NCI-H526 (cell line): ENCODE measurements around the gene UBE2B.
"Not testable (repeated sequence)": the region's sequence is repeated elsewhere in the genome, so short reads cannot be mapped to it uniquely, and the experiment has no call there.

Experiments
- DNase-seq, 2 experiments: peaks; one replicate each; lab custom pipeline; 2025; lab: John Stamatoyannopoulos, UW

The UBE2B gene

DNA sequence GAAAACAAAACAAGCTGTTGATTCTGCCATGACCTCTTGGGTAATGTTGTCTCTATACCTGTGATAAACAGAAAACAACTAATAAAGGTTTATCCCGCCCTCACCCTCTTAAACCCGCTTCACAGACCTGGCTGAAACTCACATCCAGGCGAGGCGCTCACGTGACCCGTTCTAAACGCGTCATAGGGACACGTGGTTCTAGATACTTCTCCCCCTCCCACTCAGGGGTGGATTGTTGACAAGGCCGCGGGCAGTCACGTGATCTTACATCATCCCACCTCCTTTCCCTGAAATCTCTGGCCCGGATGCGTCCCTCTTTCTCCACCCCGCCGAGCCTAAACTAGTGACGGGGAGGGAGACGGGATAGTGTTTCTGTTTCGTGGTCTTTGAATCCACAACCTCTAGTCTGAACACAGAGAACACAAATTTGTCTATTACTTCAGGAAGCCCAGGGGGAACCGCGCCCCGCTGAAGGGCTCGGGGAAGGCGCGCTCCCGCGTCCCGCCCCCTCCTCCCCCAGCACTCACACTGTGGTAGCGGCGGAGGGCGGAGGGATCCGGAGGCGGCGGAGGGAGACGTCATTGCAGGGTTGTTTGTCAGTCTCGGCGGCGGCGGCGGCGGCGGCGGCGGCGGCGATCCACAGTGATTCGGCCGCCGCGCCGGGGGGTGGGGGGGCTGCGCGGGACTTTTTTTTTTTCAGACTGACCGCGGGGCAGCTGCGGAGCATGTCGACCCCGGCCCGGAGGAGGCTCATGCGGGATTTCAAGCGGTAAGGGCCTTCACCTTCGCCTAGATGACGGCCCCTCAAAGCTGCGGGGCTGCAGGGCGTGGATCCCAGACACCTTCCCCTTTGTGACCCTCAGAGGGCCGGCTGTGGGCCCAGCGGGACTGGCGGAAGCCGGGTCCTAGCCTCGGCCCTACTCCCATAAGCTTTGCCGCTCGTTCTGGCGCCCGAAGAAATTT, at the start of gene UBE2B:
UBE2B (plus strand) TSS at position 699 of the 963 bp plus-strand sequence; CDS start at position 726, 27 bp downstream.
- DNase-seq = peak; percentile 95 to 97

DNA sequence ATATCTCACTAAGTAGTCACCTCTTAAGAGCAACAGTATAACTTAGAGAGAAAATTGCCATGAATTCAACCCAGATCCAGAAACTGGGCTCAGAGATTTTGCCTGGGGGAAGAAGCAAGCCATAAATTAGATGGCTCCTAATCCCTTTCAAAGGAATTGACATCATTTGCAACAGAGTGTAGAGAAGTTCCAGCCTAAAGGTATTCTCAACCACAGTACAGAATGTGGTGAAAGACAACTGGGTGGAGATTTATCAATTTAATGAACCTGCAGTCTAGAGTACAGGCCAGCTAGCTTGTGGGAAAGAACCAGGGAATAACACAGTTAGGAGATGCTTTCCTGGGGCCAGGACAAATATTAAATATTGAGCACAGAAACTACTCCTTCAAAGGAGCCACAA, 44.0 kb upstream of the UBE2B start:
- no peak for DNase-seq

DNA sequence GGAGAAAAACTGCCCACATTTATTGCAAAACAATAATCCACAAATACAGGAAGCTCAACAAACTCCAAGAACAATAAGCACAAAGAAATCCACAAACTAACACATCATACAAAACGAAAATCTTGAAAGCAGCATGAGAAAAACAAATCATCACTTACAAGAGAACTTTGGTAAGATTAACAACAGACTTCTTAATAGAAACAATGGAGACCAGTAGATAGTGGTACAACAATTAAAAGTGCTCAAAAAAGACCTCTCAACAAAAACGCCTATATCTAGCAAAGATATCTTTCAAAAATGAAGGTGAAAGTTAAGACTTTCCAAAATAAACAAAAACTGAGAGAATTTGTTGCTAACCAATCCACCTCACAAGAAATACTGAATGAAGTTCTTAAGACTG, 42.8 kb upstream of the UBE2B start:
- no peak for DNase-seq

DNA sequence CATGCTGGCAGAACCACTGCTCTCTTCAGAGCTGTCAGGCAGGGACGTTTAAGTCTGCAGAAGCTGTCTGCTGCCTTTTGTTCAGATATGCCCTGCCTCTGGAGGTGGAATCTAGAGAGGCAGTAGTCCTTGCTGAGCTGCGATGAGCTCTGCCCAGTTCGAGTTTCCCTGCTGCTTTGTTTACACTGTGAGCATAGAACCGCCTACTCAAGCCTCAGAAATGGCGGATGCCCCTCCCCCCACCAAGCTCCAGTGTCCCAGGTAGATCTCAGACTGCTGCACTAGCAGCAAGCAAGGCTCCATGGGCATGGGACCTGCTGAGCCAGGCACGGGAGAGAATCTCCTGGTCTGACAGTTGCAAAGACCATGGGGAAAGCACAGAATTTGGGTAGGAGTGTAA, 34.5 kb upstream of the UBE2B start:
- not testable (repeated sequence) for DNase-seq

DNA sequence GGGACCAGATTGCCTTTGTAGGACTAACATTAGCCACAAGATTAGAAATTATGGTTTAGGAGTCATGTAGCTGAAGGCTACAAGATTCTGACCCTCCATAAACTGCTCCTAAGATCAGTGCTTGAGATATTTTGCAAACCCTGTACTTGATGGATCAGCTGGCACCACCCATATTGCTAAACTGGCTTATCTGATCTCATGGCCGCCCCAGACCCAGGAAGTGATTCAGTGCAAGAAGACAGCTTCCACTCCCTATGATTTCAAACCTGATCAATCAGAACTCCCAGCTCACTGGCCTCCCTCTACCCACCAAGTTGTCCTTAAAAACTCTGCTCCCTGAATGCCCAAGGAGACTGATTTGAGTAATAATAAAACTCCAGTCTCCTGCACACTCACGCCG, 27.9 kb upstream of the UBE2B start:
- DNase-seq = not testable (repeated sequence)

DNA sequence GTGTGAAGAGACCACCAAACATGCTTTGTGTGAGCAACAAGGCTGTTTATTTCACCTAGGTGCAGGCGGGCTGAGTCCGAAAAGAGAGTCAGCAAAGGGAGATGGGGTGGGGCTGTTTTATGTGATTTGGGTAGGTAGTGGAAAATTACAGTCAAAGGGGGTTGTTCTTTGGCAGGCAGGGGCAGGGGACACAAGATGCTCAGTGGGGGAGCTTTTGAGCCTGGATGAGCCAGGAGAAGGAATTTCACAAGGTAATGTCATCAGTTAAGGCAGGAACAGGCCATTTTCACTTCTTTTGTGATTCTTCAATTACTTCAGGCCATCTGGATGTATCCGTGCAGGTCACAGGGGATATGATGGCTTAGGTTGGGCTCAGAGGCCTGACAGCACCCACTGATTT, 25.9 kb upstream of the UBE2B start:
- not testable (repeated sequence) for DNase-seq

DNA sequence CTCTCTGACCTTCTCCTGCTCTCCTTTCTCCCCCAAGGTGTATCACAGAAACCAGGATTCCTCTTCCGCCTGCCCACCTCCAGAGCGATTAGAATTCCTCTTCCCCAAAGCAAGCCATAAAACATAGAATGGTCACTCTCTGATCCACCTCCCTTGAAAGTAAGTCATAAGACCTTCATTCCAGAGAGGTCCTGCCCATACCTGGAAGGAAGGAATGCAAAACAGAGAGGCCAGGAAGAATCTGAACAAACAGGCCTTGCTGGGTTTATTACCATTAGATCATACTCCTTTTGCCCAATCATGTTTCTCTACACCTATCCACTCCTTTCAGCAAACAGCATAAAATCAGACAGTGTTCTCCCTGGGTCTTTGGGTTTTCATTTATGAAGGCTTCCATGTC, 25.4 kb upstream of the UBE2B start:
- no peak for DNase-seq

DNA sequence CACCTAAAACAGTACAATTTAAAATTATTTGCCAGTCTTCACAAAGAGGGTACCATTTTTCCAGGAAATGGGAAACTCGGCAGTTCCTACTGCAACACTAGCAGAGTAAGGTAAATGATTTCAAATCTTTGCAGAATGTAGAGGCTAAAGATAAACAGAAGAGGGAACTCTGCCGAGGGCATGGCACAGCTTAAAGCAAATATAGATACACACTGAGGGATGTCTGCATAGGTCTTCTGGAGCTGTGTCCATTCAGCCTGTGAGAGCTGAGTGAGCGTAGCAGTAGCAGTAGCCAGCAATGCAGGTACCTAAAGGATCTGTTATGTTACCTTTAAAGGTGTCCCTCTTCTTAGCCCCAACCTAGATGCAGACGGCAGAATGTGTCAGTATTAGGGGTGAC, 21.9 kb upstream of the UBE2B start:
- no peak for DNase-seq

DNA sequence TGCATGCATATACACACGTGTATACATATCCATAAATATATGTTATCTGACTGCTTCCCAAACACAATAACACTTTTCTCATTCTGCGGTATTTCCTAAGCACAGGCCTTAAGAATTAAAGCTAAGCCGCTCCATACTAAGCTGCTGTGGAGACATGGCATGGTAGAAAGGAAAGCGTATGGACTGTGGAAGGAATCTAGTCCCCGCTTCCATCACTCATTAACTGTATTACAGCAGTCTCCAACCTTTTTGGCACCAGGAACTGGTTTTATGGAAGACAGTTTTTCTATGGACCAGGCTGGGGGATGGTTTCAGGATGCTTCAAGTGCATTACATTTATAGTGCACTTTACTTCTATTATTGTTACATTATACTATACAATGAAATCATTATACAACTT, 15.7 kb upstream of the UBE2B start:
- no peak for DNase-seq

DNA sequence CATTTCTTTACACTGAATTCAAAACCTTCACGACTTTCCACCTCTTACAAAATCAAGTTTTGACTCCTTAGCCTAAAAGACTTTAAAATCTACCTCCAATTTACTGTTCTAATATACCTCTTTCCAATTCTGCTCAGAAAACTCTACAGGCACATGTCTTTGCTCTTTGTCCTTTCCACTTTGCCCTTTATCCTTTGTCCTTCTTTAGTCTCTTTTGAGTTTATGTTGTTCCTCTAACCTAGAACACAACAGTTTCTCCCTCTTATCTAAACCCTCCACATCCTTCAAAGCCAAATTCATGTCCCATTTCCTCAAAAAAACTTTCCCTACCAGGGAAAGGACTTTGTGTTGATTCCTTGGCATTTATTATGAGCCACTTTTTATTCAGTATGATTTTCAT, 5.8 kb upstream of the UBE2B start:
- DNase-seq = no peak

DNA sequence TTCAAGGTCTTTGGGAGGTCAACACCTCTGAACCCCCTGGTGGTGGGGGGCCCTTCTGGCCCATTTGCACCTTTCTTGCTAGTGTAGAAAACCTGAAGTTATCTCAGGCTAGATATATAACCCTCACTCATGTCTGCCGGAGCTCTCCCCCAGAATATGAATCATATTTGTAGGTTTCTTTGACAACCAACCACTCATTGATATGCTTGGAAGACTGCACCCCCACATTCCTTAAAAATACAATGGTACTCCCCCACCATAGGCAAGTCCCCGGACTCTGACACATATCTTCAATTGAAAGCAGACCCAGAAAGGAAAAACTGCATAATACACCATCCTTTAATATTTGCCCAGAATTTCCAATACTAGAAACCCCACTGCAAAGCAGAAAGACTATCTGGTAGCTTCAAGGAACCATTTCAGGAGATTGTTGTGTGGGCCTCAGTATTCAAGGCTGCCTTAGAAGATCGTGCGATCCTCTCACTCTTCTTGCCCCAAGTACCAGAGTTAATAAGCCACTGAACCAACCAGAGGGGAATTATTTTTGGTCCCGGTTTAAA, 978 bp upstream of the UBE2B start:
- no peak for DNase-seq

DNA sequence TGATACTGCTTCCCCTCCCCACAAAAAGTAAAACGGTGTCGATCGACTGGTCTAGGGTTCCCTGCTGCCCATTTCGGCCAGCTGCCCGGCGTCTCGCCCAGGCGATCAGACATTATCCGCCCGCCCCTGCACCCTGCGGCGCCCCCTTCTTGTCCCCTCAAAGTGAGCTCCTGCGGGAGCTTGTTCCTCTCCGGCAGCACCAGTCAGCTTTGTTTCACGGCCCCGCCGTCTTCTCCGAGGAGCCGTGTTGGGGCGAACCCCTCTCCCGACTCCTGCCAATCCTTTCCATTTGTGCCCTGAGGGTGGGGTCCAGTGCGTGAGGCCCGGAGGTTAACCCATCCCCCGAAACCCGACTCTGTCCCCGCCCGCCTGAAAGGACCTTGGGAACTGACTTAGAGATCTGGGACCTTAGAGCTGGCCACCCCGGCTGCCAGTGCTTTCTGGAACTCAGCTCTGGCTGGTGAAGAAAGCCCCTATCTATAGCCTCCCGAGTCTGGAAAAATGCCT, 518 bp downstream of the UBE2B start:
- peak; percentile 1 to 51 for DNase-seq

DNA sequence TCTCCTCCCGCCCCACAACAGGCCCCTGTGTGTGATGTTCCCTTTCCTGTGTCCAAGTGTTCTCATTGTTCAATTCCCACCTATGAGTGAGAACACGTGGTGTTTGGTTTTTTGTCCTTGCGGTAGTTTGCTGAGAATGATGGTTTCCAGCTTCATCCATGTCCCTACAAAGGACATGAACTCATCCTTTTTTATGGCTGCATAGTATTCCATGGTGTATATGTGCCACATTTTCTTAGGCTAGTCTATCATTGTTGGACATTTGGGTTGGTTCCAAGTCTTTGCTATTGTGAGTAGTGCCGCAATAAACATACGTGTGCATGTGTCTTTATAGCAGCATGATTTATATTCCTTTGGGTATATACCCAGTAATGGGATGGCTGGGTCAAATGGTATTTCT, 2.3 kb downstream of the UBE2B start:
- not testable (repeated sequence) for DNase-seq

DNA sequence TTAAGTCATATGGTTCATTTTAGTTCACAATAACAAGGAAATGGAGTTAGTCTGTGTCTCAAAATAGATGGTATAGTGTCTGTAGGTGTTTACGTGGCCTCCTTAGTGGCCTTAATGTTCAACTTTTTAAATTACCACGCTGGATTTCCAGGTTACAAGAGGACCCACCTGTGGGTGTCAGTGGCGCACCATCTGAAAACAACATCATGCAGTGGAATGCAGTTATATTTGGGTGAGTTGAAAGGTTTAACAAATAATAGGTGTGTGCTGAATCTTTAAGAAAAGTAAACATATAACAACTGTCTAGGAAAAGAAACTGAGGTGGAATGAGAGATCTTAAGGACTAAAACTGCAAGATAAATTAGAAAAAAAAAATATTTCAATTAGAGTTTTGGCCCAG, 2.9 kb downstream of the UBE2B start:
- DNase-seq = peak in 1 of 2 experiments; percentile 4

DNA sequence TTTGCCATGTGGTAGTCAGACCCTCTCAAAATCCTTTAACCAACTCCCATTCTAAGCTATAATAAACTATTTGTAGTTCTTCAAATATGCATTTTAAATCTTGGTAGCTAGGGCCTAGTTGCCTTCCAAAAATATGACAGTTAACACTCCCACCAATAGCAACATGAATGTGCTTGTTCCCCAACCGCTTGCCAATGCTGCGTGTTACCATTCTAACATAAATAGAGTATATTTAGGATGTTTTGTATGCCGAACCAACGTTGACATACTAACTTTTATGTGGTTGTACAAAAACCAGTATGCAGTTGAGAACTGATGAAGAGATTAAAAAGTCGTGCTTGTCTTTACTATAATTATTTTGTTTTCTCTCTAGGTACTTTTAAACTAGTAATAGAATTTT, 9.0 kb downstream of the UBE2B start:
- DNase-seq = no peak

DNA sequence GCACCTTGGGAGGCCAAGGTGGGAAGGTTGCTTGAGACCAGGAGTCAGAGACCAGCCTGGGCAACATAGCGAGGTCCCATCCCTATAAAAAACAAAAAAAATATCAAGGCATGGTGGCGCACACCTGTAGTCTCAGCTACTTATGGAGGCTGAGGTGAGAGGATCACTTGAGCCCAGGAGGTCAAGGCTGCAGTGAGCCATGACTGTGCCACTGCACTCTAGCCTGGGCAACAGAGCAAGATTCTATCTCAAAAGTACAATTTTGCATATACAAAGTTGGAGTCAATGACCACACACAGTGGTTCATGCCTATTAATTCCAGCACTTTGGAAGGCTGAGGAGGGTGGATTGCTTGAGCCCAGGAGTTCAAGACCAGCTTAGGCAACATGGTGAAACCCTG, 10.8 kb downstream of the UBE2B start:
- not testable (repeated sequence) for DNase-seq

DNA sequence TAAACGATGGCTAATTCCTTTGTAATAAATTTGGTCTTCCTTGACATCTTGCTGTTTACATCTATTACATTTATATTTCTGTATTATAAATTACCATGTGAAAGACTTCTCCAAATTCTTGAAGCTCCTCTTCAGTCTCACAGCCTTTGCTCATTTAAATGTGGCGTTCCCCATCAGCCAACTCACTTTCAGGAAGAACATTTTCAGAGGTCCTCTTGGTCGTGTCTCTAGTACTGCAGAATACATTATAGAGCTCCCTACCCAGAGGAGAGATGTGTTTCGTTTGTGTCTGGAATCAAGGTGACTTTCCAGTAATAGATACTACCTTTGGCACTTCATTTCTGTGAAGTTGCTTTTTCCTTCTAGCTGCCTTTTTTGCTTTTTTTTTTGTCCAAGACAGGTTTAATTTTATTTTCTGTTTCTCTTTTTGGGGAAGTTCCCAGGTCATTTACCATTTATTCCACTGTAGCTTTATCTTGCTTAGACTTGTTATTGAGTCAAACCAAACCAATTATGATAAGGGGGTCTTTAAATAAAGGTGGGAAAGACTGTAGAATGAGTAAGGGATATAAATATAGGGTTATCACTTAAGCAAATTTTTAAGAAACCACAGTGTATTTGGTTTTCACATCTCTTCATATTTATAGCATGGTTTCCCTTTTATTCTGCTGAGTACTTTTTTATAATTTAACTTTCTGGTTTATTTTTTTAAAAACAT, 12.8 kb downstream of the UBE2B start:
- DNase-seq = no peak

DNA sequence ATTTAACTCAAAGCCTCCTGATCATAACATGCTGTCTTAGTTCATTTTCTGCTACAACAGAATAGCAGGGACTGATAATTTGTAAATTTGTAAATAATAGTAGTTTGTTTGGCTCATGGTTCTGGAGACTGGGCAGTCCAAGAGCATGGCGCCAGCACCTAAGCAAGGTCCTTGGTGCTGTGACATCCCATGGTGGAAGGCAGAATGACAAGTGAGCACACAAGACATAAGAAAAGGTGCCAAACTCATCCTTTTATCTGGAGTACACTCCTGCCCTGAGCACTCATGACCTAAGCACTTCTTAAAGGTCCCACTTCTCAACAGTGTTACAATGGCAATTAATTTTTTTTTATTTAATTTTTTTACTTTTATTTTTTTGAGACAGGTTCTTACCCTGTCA, 16.1 kb downstream of the UBE2B start:
- DNase-seq = no peak

DNA sequence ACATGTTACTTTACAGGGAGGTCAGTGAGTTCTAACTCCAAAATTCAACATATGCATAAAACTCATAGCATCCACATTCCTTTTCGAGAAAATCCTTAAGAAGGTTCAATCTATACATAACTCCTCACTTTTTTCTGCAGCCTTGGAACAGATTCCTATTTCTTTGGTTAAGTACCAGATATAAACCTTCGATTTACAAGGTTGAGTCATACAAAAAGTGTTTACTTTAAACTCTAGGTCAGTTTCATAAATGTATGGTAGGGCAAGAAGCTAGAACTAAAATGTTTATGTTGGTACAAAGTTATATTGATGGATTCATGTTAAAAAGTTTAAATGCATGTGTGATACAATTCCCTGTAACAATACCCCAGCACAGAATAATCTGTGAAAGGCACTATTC, 20.9 kb downstream of the UBE2B start:
- DNase-seq = no peak

DNA sequence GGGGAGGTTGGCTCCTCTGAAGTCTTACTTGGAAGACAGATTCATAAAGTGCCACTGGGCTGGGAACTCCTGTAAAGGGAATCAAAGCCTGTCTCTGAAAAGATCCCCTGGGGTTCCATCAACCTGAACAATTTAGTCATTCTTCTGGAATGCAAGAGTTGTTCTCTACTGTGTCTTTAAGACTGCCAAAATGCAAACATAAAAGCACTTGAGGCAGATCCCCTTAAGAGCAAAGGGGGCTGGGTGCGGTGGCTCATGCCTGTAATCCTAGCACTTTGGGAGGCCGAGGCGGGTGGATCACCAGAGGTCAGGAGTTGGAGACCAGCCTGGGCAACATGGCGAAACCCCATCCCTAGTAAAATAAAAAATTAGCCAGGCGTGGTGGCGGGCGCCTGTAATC, 23.6 kb downstream of the UBE2B start:
- no peak for DNase-seq

DNA sequence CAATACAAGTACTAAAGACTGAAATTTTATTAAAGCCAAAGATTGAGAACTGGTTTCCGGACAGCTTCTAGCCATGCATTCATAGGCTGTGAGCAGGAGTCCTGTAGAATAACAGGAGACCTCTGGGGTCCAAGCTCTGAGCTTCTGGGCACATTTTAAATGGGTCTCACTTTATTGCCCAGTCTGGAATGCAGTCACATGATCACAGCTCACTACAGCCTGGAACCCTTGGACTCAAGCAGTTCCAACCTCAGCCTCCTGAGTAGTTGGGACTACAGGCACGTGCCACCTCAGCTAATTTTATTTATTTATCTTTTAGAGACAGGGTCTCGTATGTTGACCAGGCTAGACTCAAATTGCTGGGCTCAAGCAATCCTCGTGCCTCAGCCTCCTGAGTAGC, 24.9 kb downstream of the UBE2B start:
- DNase-seq = no peak

DNA sequence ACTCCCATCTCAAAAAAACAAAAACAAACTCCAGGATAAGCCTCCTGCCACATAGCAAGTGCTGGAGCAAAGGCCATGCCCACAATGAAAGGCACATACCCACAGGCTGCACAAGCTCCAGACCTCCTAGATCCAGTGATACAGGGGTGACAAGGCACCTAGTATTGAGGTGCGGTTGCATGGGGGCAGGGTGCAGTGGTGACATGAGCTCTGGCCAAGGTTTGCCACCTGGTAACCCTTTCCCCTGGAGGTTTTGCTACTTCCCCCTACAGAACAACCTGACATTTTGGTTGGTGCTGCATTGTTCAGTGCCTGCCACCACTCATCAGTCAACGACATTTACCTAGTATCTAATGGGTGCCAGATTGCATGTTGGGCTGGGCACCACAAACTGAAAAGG, 25.8 kb downstream of the UBE2B start:
- DNase-seq = no peak
